Hematopoietic multipotent progenitor cell treated with erythropoietin and hydrocortisone succinate and interleukin-3 and kit ligand, for 8 days (in vitro differentiated cells): ENCODE results near the gene TRIO.

ENCODE experiments used
- DNase-seq: peaks from one replicate; pipeline ENCODE4 v3.0.0-alpha.2; 2015

Gene TRIO

GRCh38 chr5:14123974-14124482 lies 19.1 kb upstream of the TRIO start:
- DNase-seq: no peak

- DNase-seq: no peak
Observed at GRCh38 chr5:14125262-14125661, 17.9 kb upstream of the TRIO start.

- no peak for DNase-seq
Observed at GRCh38 chr5:14127587-14127986, 15.6 kb upstream of the TRIO start.

DNA sequence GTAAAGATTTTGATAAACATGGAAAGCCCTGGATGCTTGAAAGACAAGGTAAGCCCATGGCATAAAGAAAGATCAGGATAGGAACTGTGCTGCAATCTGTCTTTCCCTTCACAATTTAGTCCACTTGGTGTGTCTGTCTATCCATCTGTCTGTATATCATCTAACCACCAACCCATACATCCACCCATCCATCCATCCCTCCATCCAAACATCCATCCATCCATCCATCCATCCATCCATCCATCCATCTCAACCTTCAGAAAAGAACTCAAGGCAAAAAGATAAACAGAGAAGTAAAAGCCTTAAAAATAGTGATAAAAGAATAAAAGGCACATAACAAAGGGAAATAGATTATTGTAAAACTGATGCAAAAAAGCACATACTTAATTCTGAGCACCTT lies 15.1 kb upstream of the TRIO start:
- DNase-seq: no peak

GRCh38 chr5:14129123-14129522 lies 14.0 kb upstream of the TRIO start:
- DNase-seq: no peak

GRCh38 chr5:14131855-14132503 lies 11.2 kb upstream of the TRIO start:
- DNase-seq: no peak

- no peak for DNase-seq
Observed at GRCh38 chr5:14133394-14133793, 9.7 kb upstream of the TRIO start.

- DNase-seq: no peak
Observed at GRCh38 chr5:14134083-14134482, 9.1 kb upstream of the TRIO start.

GRCh38 chr5:14134771-14135170 lies 8.4 kb upstream of the TRIO start:
- no peak for DNase-seq

- no peak for DNase-seq
Observed at GRCh38 chr5:14135621-14136020, 7.5 kb upstream of the TRIO start.

- no peak for DNase-seq
Observed at GRCh38 chr5:14136228-14136627, 6.9 kb upstream of the TRIO start.

GRCh38 chr5:14138608-14139540 lies 4.3 kb upstream of the TRIO start:
- DNase-seq: no peak

GRCh38 chr5:14141764-14142163 lies 1.4 kb upstream of the TRIO start:
- DNase-seq: no peak

GRCh38 chr5:14142202-14142826 lies 828 bp upstream of the TRIO start:
- no peak for DNase-seq

- no peak for DNase-seq
Observed at GRCh38 chr5:14143546-14143840, 351 bp downstream of the TRIO start.

GRCh38 chr5:14143841-14144585 lies 871 bp downstream of the TRIO start:
- peak; percentile 9 for DNase-seq

DNA sequence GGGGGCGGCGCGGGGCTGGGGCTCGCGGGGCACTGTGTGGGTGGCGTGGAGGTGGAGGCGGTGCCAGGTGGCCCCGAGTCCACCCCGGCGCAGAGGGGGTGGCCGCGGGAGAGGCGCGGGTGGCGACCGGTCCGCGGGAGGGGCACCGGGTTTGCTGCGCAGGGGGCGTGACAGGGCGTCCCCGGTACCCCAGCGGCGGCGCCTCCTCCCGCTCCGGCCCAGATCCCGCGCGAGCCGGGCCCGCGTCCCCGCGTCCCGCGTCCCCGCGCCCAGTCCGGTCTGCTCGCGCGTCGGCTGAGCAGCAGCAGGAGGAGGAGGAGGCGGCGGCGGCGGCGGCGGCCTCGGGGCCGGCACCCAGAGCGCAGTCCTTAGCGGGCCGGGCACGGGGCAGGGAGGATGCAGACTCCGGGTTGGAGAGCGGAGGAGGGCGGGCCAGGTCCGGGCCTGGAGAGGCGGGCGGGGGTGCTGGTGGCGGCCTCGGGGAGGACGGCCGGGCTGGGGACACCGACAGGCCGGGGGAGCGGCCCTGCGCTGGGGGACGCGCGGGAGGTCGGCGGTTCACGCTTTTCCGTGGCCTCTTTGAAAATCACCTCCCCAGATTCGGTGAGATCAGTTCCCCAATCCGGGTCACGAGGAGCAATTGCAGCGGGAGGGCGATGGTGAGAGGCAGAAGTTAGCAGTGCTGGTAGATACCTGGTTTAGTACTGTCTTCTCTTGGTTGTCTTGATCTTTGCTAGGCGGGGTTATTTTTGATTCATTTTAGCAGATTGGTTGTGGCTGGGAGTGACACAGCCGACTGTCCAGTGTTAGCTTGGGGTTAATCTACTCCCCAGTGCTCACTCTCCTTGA lies 1.7 kb downstream of the TRIO start:
- DNase-seq: peak; percentile 66

DNA sequence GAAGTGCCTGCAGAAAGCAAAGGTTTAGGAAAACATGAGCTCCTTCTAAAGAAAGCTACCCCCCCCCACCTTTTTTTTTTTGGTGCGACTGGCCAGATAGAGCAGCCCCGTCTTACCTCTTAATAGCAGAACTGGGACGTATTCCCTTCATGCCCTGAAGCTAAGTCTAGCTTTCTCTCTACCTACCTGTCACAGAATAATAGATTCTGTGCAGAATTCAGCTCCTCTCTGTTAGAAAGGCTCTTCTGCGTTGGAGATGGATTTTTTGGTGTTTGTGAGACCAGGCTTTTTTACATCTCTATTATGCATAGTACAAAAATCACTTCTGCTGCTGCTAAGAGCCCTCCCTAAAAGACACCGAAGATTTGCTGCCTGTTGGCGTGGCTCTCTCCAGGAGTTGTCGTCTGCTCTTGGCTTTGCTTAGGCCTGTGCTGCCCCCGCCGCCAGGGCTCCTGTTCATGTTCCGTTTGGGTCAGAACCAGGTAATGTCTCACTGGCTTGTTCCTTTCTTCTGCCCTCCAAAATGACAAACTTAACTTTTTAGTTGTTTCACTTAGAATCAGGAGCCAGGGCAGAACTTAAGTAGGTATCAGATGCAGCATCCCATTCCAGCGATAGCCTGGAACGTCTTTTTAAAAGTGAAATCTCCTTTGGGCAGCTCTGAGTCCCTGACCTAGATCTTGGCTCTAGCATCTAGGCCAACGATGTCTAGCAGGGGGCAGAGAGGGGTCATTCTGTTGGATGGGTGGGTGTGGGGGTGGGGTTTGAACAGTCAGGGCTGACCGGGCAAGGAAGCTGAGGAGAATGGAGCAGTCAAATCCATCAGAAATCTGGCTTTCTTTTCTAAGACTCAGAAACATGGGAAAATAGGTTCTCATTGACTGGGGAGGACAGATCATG lies 2.5 kb downstream of the TRIO start:
- no peak for DNase-seq

- DNase-seq: no peak
Observed at GRCh38 chr5:14146725-14147124, 3.6 kb downstream of the TRIO start.

- DNase-seq: no peak
Observed at GRCh38 chr5:14147210-14147609, 4.1 kb downstream of the TRIO start.

DNA sequence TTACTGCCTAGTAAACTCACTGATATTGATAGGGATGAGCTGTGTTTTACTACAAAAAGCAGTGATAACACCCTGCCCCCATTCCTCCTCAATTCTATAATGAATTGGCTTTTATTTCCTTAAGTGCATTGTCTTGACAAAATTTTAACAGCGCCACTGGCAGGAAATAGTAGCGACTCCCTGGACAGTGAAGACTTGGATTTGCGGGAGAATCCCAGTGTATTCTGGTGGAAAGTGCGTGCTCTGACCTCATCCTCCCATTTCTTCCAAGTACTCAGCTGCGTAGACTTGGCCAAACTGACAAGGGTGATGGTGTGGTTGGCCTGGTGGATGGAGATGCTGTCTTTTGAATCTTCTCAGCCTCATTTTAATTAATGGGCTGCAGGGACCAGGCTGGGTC lies 5.3 kb downstream of the TRIO start:
- DNase-seq: no peak
